NCI-H226 (cell line): Measurements from ENCODE around the gene FRY.

Experiments used
- DNase-seq: peaks from one replicate; pipeline ENCODE4 v3.0.0-alpha.2; 2015

Gene FRY

GRCh38 chr13:32087955-32088747 is 56.6 kb downstream of the FRY start:
- DNase-seq: no peak

- DNase-seq: no peak
These were observed 60.9 kb downstream of the FRY start for GRCh38 chr13:32092496-32092895.

- DNase-seq: no peak
These were observed 61.4 kb downstream of the FRY start for GRCh38 chr13:32093006-32093405.

GRCh38 chr13:32098272-32098671 is 66.7 kb downstream of the FRY start:
- no peak for DNase-seq

GRCh38 chr13:32105653-32106313 is 74.2 kb downstream of the FRY start:
- no peak for DNase-seq

- no peak for DNase-seq
These were observed 75.9 kb downstream of the FRY start for GRCh38 chr13:32107474-32107873.

GRCh38 chr13:32107973-32108372 is 76.4 kb downstream of the FRY start:
- no peak for DNase-seq

- no peak for DNase-seq
These were observed 82.0 kb downstream of the FRY start for GRCh38 chr13:32113532-32113931.

GRCh38 chr13:32114284-32114950 is 82.8 kb downstream of the FRY start:
- no peak for DNase-seq

- no peak for DNase-seq
These were observed 83.5 kb downstream of the FRY start for GRCh38 chr13:32115066-32115465.

GRCh38 chr13:32116210-32116609 is 84.6 kb downstream of the FRY start:
- DNase-seq: no peak

GRCh38 chr13:32117001-32117400 is 85.4 kb downstream of the FRY start:
- DNase-seq: no peak

GRCh38 chr13:32117701-32118100 is 86.1 kb downstream of the FRY start:
- no peak for DNase-seq

GRCh38 chr13:32121316-32121715 is 89.7 kb downstream of the FRY start:
- no peak for DNase-seq

- no peak for DNase-seq
These were observed 93.2 kb downstream of the FRY start for GRCh38 chr13:32124743-32125142.

- DNase-seq: no peak
These were observed 93.7 kb downstream of the FRY start for GRCh38 chr13:32125221-32125689.

GRCh38 chr13:32125751-32126150 is 94.2 kb downstream of the FRY start:
- DNase-seq: no peak

- no peak for DNase-seq
These were observed 94.7 kb downstream of the FRY start for GRCh38 chr13:32126278-32126677.

- DNase-seq: no peak
These were observed 95.2 kb downstream of the FRY start for GRCh38 chr13:32126756-32127155.

- no peak for DNase-seq
These were observed 96.1 kb downstream of the FRY start for GRCh38 chr13:32127691-32128090.

GRCh38 chr13:32134241-32135055 is 102.9 kb downstream of the FRY start:
- DNase-seq: no peak

GRCh38 chr13:32135056-32135390 is 103.4 kb downstream of the FRY start:
- no peak for DNase-seq

- no peak for DNase-seq
These were observed 104.1 kb downstream of the FRY start for GRCh38 chr13:32135655-32136054.
